HG02571 (cell line): ENCODE measurements around the gene PARP11.

Experiments
- ATAC-seq: cut with Tn5 transposase; IDR thresholded peaks from one replicate; pipeline ENCODE4 v1.9.1; 2021; ENCODE audit warnings: mild to moderate bottlenecking, moderate library complexity; ENCODE audit not compliant: unreplicated experiment

The PARP11 gene

GRCh38 chr12:3827301-3828000, 45.7 kb downstream of the PARP11 start:
- no peak for ATAC-seq

GRCh38 chr12:3821441-3821840, 51.8 kb downstream of the PARP11 start:
- ATAC-seq, result no peak

- no peak for ATAC-seq
Observed at GRCh38 chr12:3820122-3820521, 53.1 kb downstream of the PARP11 start.

- no peak for ATAC-seq
Observed at GRCh38 chr12:3816266-3816665, 56.9 kb downstream of the PARP11 start.

- ATAC-seq, result no peak
Observed at GRCh38 chr12:3815094-3815766, 58.0 kb downstream of the PARP11 start.

- ATAC-seq, result no peak
Observed at GRCh38 chr12:3810540-3810939, 62.7 kb downstream of the PARP11 start.

GRCh38 chr12:3810016-3810370, 63.2 kb downstream of the PARP11 start:
- ATAC-seq, result no peak

GRCh38 chr12:3809357-3810015, 63.7 kb downstream of the PARP11 start:
- ATAC-seq, result no peak

- ATAC-seq, result no peak
Observed at GRCh38 chr12:3805077-3805476, 68.1 kb downstream of the PARP11 start.

GRCh38 chr12:3803865-3804472, 69.2 kb downstream of the PARP11 start:
- no peak for ATAC-seq

GRCh38 chr12:3802721-3803120, 70.5 kb downstream of the PARP11 start:
- ATAC-seq, result no peak

- ATAC-seq, result no peak
Observed at GRCh38 chr12:3797531-3798048, 75.6 kb downstream of the PARP11 start.

GRCh38 chr12:3795492-3796133, 77.6 kb downstream of the PARP11 start:
- no peak for ATAC-seq

- ATAC-seq, result no peak
Observed at GRCh38 chr12:3795066-3795465, 78.1 kb downstream of the PARP11 start.

GRCh38 chr12:3792623-3793288, 80.4 kb downstream of the PARP11 start:
- no peak for ATAC-seq

GRCh38 chr12:3791256-3791874, 81.8 kb downstream of the PARP11 start:
- ATAC-seq, result no peak

- ATAC-seq, result no peak
Observed at GRCh38 chr12:3790642-3791041, 82.6 kb downstream of the PARP11 start.

- ATAC-seq, result no peak
Observed at GRCh38 chr12:3789838-3790237, 83.4 kb downstream of the PARP11 start.

GRCh38 chr12:3777206-3777809, 95.9 kb downstream of the PARP11 start:
- ATAC-seq, result no peak
